ENCODE data around the gene PLEKHG7.

- TF ChIP-seq CTCF (IDR thresholded peaks at IDR 0.05) (no peak), EZH2 (IDR thresholded peaks at IDR 0.05; ENCODE audit: borderline replicate concordance, insufficient read depth, low read depth, low read length, poor library complexity, severe bottlenecking) (no peak)
These were observed 30.4 kb downstream of the PLEKHG7 start for GRCh38 chr12:92733181-92733580.

All from B cell (primary cell).